D721Med (cell line): ENCODE results near the gene GBP2.
"Not testable (repeated sequence)": the region's sequence is repeated elsewhere in the genome, so short reads cannot be mapped to it uniquely, and the experiment has no call there.

ENCODE experiments used
- DNase-seq: peaks from one replicate; pipeline ENCODE4 v3.0.0; 2011; ENCODE audit warnings: low spot score; ENCODE audit not compliant: insufficient read length
- FAIRE-seq: peaks from 2 replicates; lab custom pipeline; 2011; peaks lifted over from hg19 to GRCh38; lab: Jason Lieb, UNC
- TF ChIP-seq, protein P1 (sequence below): IDR thresholded peaks from 2 replicates; pipeline ENCODE4 v1.5.1; 2012; ENCODE audit warnings: mild to moderate bottlenecking, control low read depth; ENCODE audit not compliant: insufficient read depth; ENCODE audit errors: missing control alignments

The GBP2 gene

DNA sequence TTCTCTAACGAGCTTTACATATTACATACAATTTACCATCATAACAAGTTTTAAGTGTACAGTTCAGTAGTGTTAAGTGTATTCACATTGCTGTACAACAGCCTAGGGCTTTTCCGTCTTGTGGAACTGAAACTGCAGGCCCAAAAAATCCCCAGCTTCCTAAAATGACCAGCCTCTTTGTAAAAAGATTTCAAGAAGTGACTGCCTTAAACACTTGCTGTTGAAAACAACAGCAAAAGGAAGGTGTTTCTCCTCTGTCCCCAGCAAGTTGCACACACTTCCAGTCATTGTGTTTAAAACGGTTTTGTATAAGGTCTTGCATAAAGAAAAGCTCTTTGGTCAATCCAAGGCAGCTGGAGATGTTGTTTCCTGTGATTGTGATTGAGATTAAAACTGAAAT is 44.9 kb downstream of the GBP2 start:
- DNase-seq = no peak
- TF ChIP-seq, protein P1, sequence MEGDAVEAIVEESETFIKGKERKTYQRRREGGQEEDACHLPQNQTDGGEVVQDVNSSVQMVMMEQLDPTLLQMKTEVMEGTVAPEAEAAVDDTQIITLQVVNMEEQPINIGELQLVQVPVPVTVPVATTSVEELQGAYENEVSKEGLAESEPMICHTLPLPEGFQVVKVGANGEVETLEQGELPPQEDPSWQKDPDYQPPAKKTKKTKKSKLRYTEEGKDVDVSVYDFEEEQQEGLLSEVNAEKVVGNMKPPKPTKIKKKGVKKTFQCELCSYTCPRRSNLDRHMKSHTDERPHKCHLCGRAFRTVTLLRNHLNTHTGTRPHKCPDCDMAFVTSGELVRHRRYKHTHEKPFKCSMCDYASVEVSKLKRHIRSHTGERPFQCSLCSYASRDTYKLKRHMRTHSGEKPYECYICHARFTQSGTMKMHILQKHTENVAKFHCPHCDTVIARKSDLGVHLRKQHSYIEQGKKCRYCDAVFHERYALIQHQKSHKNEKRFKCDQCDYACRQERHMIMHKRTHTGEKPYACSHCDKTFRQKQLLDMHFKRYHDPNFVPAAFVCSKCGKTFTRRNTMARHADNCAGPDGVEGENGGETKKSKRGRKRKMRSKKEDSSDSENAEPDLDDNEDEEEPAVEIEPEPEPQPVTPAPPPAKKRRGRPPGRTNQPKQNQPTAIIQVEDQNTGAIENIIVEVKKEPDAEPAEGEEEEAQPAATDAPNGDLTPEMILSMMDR = no peak
- FAIRE-seq = no peak

DNA sequence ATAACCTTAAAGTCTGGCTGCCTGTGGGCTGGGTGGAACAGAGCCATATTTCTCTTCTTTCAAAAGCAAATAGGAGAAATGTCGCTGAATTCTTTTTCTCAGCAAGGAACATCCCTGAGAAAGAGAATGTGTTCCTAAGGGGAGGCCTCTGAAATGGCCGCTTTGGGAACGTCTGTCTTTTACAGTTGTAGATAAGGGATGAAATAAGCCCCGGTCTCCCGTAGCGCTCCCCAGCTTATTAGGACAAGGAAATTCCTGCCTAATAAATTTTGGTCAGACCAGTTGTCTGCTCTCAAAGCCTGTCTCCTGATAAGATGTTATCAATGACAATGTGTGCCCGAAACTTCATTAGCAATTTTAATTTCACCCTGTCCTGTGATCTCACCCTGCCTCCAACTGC is 45.8 kb downstream of the GBP2 start:
- DNase-seq, FAIRE-seq: not testable (repeated sequence)

DNA sequence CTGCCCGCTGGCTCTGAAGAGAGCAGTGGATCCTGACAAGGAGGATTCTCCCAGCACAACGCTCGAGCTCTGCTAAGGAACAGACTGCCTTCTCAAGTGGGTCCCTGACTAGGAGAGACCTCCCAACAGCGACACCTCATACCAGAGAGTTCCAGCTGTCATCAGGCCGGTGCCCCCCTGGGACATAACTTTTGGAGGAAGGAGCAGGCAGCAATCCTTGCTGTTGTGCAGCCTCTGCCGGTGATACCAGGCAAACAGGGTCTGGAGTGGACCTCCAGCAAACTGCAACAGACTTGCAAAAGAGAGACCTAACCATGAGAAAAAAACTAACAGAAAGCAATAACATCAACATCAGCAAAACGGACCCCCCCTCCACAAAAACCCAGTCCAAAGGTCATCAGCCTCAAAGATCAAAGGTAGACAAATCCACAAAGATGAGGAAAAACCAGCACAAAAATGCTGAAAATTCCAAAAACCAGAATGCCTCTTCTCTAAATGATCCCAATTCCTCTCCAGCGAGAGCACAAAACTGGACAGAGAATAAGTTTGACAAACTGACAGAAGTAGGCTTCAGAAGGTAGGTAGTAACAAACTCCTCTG is 53.3 kb downstream of the GBP2 start:
- not testable (repeated sequence) for FAIRE-seq, DNase-seq

DNA sequence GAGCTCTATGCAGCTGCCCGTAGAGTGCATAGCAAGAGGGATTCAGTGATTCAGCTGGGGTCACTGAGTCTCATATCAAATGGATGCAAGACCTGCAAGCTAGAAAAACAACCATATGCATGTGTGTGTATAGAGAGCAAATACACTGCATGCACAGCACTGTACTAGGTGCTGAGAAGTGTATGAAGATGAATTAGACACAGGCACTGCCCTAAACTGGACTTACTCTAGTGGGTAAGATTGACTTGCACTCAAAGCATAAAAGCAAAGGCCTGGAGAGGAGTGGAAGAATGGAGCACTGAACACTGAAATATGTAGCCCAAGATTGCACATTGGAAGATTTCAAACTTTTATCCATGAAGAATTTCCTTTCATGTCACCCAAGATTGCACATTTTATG is 55.4 kb downstream of the GBP2 start:
- no peak for FAIRE-seq
- TF ChIP-seq, protein P1 = no peak
- no peak for DNase-seq

DNA sequence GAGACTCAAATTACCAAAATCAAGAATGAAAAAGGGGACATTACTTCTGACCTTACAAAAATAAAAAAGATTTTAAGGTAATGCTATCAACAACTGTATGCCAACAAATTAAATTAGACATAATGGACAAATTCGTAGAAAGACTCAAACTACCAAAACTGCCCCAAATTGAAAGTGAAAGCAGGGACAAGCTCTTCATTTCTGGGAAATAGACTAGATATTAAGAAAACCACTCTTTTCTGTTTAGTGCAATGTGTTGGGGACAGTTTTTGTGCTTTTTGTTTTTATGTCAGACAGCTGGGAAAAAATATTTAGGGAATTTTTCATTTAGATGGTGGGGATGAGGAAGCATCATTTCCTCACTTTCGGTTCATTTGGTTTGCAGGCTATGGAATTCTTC is 56.0 kb downstream of the GBP2 start:
- DNase-seq (no peak), FAIRE-seq (no peak)
- TF ChIP-seq, protein P1 = no peak

DNA sequence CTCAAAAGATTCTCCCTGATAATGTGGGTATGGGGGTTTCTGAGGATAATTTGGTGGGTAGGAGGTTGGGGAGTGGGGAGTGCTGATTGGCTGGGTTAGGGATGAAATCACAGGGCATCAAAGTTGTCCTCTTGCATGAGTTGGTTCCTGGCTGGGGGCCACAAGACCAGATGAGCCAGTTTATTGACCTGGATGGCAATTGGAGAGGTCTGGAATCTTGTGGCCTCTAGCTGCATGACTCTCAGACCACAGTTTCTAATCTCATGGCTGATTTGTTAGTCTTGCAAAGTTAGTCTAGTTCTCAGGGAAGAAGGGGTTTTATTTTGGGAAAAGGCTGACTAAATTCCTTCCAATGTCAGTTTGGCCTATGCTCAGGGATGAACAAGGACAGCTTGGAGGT is 57.6 kb downstream of the GBP2 start:
- TF ChIP-seq, protein P1 = no peak
- FAIRE-seq (no peak), DNase-seq (no peak)

DNA sequence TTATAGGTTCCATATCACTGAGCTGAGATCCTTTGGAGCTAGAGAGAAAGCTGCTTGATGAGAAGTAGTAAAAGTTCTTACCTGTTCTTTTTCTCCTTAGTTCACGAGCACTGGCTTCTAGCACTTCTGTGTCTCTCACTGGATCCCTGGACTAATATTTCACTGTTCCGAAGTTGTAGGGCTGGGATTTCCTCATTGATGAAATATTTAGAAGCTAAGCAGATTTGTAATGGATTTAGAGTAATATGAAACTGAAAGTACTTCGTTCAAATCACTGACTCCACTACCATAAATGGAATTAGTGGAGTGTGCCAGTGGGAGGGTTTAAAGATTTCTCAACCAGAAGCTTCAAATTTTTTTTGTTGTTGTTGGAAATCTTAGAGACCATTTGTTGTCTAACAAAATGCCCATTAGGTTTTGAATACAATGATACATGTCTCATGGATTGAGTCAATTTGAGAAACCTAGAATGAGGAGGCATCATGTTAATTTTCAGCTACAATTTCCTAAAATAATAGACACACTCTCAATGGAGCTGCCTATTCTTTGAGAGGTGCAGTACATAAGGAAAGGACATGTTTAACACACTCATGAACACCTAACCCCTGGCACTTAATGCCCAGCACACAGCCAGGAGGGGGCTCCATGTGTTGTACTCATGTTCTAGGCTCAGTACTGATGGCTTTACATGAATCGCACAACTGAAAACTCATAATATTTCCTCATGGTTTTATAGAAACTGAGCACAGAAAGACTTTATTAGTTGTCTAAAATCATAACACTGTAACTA is 60.6 kb downstream of the GBP2 start, which contains the start of gene GBP1:
TSS of gene GBP1 (minus strand) at position 130 of the 790 bp plus-strand sequence. CDS start 1,974 bp downstream, outside the sequence.
- TF ChIP-seq, protein P1 = no peak
- DNase-seq (no peak), FAIRE-seq (no peak)

DNA sequence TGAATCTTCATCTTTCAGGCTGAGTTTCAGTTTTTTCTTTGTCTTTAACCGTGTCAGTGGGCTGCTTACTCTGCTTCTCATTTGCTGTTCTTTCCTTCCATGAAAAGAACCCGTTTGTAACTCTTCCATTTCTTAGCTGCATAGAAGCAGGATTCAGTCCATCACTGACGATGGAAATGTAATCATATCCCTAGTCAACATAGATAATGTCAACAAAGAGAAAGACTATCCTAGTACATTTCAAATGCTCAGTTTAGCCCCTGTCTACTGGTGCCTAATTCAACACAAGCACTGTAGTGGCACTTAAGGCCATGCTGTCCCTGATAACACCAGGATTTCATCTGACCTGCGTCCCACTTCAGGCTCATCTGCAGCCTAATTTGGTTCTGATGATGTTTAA is 61.3 kb downstream of the GBP2 start:
- TF ChIP-seq, protein P1 = no peak
- no peak for FAIRE-seq
- no peak for DNase-seq
